Left lobe of liver (tissue), 2 donors: ENCODE data around the gene HAS3. TPM values are rescaled to one million over a fixed set of nuclear protein-coding genes. Genes with fewer than 3 reads are reported as not detected.
A peak's percentile ranks its signal among the peaks of the same experiment; 100 is the strongest.

ENCODE experiments used
- ATAC-seq: fragments of 200-7000 bp; cut with Tn5 transposase; one replicate; pipeline ENCODE4 v1.9.1; 2020; ENCODE audit warnings: mild to moderate bottlenecking, moderate library complexity
- DNase-seq: peaks from one replicate; pipeline ENCODE4 v3.0.0-alpha.2; 2020; ENCODE audit warnings: low spot score
- total RNA-seq: library from RNA; stranded (reverse); gene quantifications from one replicate; pipeline ENCODE4 v1.2.1, GENCODE V29; 2021
- donor health status: DM: no; HTN: no; CAD: no; lungs with moderate emphysema.
- donor health status: DM: no; HTN: yes; CAD: no.

The HAS3 gene
- total RNA-seq, 1 donor from 2014 or later: 0.53 TPM

GRCh38 chr16:69089091-69089910 is 16.2 kb upstream of the HAS3 start:
- peak; percentile 91 for ATAC-seq
- DNase-seq: peak; percentile 77

- DNase-seq: no peak
- ATAC-seq: no peak
Measured at GRCh38 chr16:69093974-69094373, 11.5 kb upstream of the HAS3 start.

GRCh38 chr16:69094501-69094900 is 11.0 kb upstream of the HAS3 start:
- ATAC-seq (no peak), DNase-seq (no peak)

- no peak for ATAC-seq
- DNase-seq: no peak
Measured at GRCh38 chr16:69095193-69095592, 10.3 kb upstream of the HAS3 start.

- ATAC-seq: no peak
Measured at GRCh38 chr16:69100071-69100691, 5.3 kb upstream of the HAS3 start.

GRCh38 chr16:69106491-69107315 is 1.2 kb downstream of the HAS3 start:
- DNase-seq: no peak
- no peak for ATAC-seq

More at GRCh38 chr16:69100071-69100691, 5.3 kb upstream of the HAS3 start:
- no peak for DNase-seq

- peak; percentile 55 for ATAC-seq
Measured at GRCh38 chr16:69107316-69107962, 2.0 kb downstream of the HAS3 start.

GRCh38 chr16:69108064-69108904 is 2.8 kb downstream of the HAS3 start:
- DNase-seq (no peak), ATAC-seq (no peak)

More at GRCh38 chr16:69107316-69107962, 2.0 kb downstream of the HAS3 start:
- DNase-seq: no peak

- DNase-seq: no peak
Measured at GRCh38 chr16:69108905-69109252, 3.4 kb downstream of the HAS3 start.

GRCh38 chr16:69109486-69110270 is 4.2 kb downstream of the HAS3 start:
- ATAC-seq (no peak), DNase-seq (no peak)

More at GRCh38 chr16:69108905-69109252, 3.4 kb downstream of the HAS3 start:
- ATAC-seq: no peak

GRCh38 chr16:69110406-69110805 is 5.0 kb downstream of the HAS3 start:
- DNase-seq (no peak), ATAC-seq (no peak)

- no peak for ATAC-seq
- DNase-seq: no peak
Measured at GRCh38 chr16:69111216-69111875, 5.9 kb downstream of the HAS3 start.

GRCh38 chr16:69111876-69112230 is 6.4 kb downstream of the HAS3 start:
- ATAC-seq (no peak), DNase-seq (no peak)

GRCh38 chr16:69112285-69113129 is 7.1 kb downstream of the HAS3 start:
- DNase-seq: peak; percentile 72
- peak; percentile 90 for ATAC-seq

- DNase-seq (no peak), ATAC-seq (no peak)
Measured at GRCh38 chr16:69113216-69113615, 7.8 kb downstream of the HAS3 start.

- DNase-seq: no peak
- no peak for ATAC-seq
Measured at GRCh38 chr16:69114346-69114975, 9.0 kb downstream of the HAS3 start.

- DNase-seq: no peak
Measured at GRCh38 chr16:69114976-69115355, 9.5 kb downstream of the HAS3 start.

More at GRCh38 chr16:69114976-69115355, 9.5 kb downstream of the HAS3 start:
- no peak for ATAC-seq
